Esophagus muscularis mucosa (tissue), 4 donors: ENCODE data around the gene FAM107B. TPM values are rescaled to one million over a fixed set of nuclear protein-coding genes. Genes with fewer than 3 reads are reported as not detected.
A peak's percentile ranks its signal among the peaks of the same experiment; 100 is the strongest.

Experiments
- DNase-seq: peaks from one replicate; pipeline ENCODE4 v3.0.0-alpha.2; 2017; ENCODE audit errors: extremely low spot score
- H3K27ac ChIP-seq, 4 donors: fragments of 200-600 bp; sonication (generic); replicated peaks in 1 of 4; 1 replicate in 3 of 4; 2 replicates in 1 of 4; pipeline ENCODE4 v1.5.1; 2016 to 2019; ENCODE audit warnings: mild to moderate bottlenecking in 1 of 4
- H3K27me3 ChIP-seq, 4 donors: fragments of 200-600 bp; sonication (generic); one replicate each; pipeline versions ENCODE4 v1.5.1 to v1.6.0; 2016 to 2019
- H3K36me3 ChIP-seq, 4 donors: fragments of 200-600 bp; sonication (generic); one replicate each; pipeline ENCODE4 v1.5.1; 2016 to 2019
- H3K4me1 ChIP-seq, 4 donors: fragments of 200-600 bp; sonication (generic); one replicate each; pipeline ENCODE4 v1.5.1; 2016 to 2019
- H3K4me3 ChIP-seq, 4 donors: fragments of 200-600 bp; sonication (generic); 1 replicate in 2 of 4; 2 replicates in 2 of 4; pipeline ENCODE4 v1.5.1; 2016 to 2019; ENCODE audit warnings: mild to moderate bottlenecking in 4 of 4, moderate library complexity in 1 of 4
- H3K9me3 ChIP-seq, 4 donors: fragments of 200-600 bp; sonication (generic); 1 replicate in 3 of 4; 2 replicates in 1 of 4; pipeline ENCODE4 v1.5.1; 2016 to 2019
- CTCF ChIP-seq, 3 experiments: fragments of 200-600 bp in 2 of 3; fragments of 450-650 bp in 1 of 3; sonication (generic) in 2 of 3; IDR thresholded peaks; one replicate each; pipeline ENCODE4 v1.5.1; 2017 to 2019; ENCODE audit warnings: antibody characterized with exemption in 3 of 3, mild to moderate bottlenecking in 2 of 3, moderate library complexity in 1 of 3
- EP300 ChIP-seq: sonication (generic); formaldehyde crosslinking; IDR thresholded peaks from one replicate; pipeline ENCODE4 v1.6.1; 2017; ENCODE audit warnings: antibody characterized with exemption
- POLR2A ChIP-seq: fragments of 450-650 bp; IDR thresholded peaks from one replicate; pipeline ENCODE4 v1.6.1; 2017; ENCODE audit warnings: antibody characterized with exemption, moderate library complexity, mild to moderate bottlenecking, low read depth
- POLR2AphosphoS5 ChIP-seq, 2 donors: sonication (generic); formaldehyde crosslinking; IDR thresholded peaks; one replicate each; pipeline ENCODE4 v1.6.1; 2017; ENCODE audit warnings: antibody characterized with exemption in 2 of 2
- WGBS: methylation state at CpG from one replicate; pipeline ENCODE4 v1.1.5; 2018; 5-methylcytosine and 5-hydroxymethylcytosine counted together
- intact Hi-C: fragments of 100-400 bp; cut with DNase I; formaldehyde crosslinking; loops from one replicate; pipeline ENCODE4 v1.15.1; 2023
- total RNA-seq, 4 donors: library from RNA; depleted of rRNA; stranded (reverse); fragments of >200 nt; gene quantifications; one replicate each; pipeline versions ENCODE4 v1.1.0 to v1.2.1, GENCODE V29; 2016

FAM107B gene
- total RNA-seq, 4 donors from 2014 or later: 7.5 to 14.1 (median 9.4) TPM

DNA sequence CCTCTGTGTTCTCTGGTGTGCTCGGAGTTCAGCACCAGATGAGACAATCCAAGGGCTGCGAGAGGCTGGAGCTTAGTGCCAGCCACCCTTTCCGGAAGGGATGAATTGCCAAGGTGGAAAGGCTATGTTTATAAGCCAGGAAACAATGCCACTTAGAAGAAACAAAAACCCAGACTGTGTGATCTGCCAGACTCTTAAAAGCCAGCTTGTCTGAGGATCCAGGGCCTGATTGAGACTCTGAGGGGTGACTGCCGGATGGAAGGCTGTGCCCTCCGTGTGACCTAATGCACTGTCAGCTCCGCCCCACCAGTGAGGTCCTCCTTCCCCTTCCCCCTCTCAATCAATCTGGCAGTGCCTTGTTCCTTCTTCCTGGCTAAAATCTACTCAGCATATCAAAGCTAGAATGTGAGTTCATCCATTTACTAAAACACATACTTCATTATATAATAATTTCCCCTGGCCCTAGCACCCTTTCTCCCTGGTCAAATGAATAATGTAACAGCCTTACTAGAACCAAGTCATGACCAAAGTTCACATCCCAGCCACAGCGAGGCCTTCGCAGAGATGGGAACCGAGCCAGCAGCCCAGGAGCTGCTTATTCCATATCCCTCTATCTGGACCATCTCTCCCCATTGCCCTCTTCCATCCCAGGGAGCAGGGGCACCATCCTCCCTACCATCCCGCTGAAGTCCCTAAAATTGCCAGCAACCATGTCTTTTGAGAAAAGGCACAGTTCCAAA lies 25.5 kb downstream of the FAM107B start:
- 63% methylated on average over 10 of the region's 10 CpGs for WGBS
- no peaks in the 10 kb centered on the region for H3K36me3 ChIP-seq
- DNase-seq: no peak
- no peaks in the 10 kb centered on the region for H3K9me3 ChIP-seq
- peak overlapping the region; percentile 32 to 65 (median 34) for H3K27ac ChIP-seq
- no peaks in the 10 kb centered on the region for H3K27me3 ChIP-seq
- no peak overlapping the region for H3K4me3 ChIP-seq
- peaks cover 33 to 39% (median 36%) of the 10 kb centered on the region in 4 donors for H3K4me1 ChIP-seq
- intact Hi-C loops: no loop called here
- TF ChIP-seq POLR2A: no peak
- TF ChIP-seq POLR2AphosphoS5 (IDR thresholded peaks at IDR 0.05): no peak
- no peak for TF ChIP-seq CTCF (IDR thresholded peaks at IDR 0.05)
- TF ChIP-seq EP300: no peak

DNA sequence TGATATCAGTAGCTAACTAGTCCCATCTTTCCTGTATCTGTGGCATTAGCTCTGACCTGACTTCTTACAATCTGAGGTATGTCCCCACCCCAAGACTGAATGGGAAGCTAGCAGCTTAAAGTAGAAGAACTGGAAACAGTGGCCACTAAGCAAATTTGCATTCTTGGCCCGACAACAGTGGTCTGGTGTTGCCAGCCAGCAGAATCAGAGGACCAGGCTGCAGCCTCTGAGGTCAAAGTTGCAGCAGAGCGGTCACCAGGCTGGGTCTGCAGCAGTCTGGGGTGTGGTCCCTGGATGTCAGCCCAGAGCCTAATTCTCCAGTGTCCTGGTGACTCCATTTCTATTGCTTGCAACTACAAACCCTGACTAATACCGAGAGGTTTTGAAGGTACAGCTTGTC lies 26.3 kb downstream of the FAM107B start:
- no peak for DNase-seq
- no peaks in the 10 kb centered on the region for H3K9me3 ChIP-seq
- H3K4me1 ChIP-seq: peaks cover 33 to 39% (median 36%) of the 10 kb centered on the region in 4 donors
- H3K36me3 ChIP-seq: no peaks in the 10 kb centered on the region
- peak overlapping the region in 3 of 4 donors; percentile 32 to 65 (median 33) for H3K27ac ChIP-seq
- TF ChIP-seq CTCF (IDR thresholded peaks at IDR 0.05): no peak
- no peak for TF ChIP-seq EP300
- TF ChIP-seq POLR2A: no peak
- TF ChIP-seq POLR2AphosphoS5 (IDR thresholded peaks at IDR 0.05): no peak
- WGBS: 32% methylated on average over 2 of the region's 3 CpGs
- H3K4me3 ChIP-seq: no peak overlapping the region
- intact Hi-C loops: no loop called here
- no peaks in the 10 kb centered on the region for H3K27me3 ChIP-seq

DNA sequence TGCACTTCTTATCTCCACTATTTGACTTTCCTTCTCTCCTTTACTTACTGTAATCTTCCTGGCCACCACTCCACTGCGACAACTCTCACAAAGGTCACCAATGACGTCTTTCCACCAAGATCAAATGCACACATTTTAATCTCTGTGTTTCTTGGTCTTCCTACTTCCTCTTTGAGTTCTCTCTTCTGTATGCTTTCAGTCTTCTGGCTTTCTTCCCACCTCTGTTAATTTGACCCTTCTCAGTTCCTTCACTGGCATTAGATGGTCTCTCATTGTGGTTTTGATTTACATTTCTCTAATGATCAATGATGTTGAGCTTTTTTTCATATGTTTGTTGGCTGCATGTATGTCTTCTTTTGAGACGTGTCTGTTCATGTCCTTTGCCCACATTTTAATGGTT lies 31.9 kb downstream of the FAM107B start:
- intact Hi-C loops: no loop called here
- Histone ChIP-seq H3K27ac (no peak overlapping the region), H3K4me1 (peaks cover 14 to 19% (median 16%) of the 10 kb centered on the region in 4 donors), H3K4me3 (no peak overlapping the region), H3K27me3 (no peaks in the 10 kb centered on the region), H3K36me3 (no peaks in the 10 kb centered on the region), H3K9me3 (no peaks in the 10 kb centered on the region)
- DNase-seq: peak; percentile 7
- TF ChIP-seq CTCF (IDR thresholded peaks at IDR 0.05) (no peak), POLR2A (no peak), POLR2AphosphoS5 (IDR thresholded peaks at IDR 0.05) (no peak), EP300 (no peak)
- 64% methylated on average over 3 of the region's 3 CpGs for WGBS

GRCh38 chr10:14742382-14742781 lies 32.3 kb downstream of the FAM107B start:
- no peak overlapping the region for H3K27ac ChIP-seq
- intact Hi-C loops: no loop called here
- DNase-seq: no peak

More at GRCh38 chr10:14742382-14742781, 32.3 kb downstream of the FAM107B start:
- TF ChIP-seq EP300 (no peak), CTCF (IDR thresholded peaks at IDR 0.05) (no peak), POLR2A (no peak), POLR2AphosphoS5 (IDR thresholded peaks at IDR 0.05) (no peak)
- Histone ChIP-seq H3K4me3 (no peak overlapping the region), H3K27me3 (no peaks in the 10 kb centered on the region), H3K36me3 (no peaks in the 10 kb centered on the region), H3K9me3 (no peaks in the 10 kb centered on the region), H3K4me1 (peaks cover 17 to 23% (median 20%) of the 10 kb centered on the region in 4 donors)
- WGBS: 90% methylated on average over 1 of the region's 1 CpG
